Lower leg skin (tissue), 3 donors: ENCODE data around the gene NECAB2.

Experiments used
- POLR2A ChIP-seq, 2 donors: fragments of 450-650 bp; IDR thresholded peaks; one replicate each; pipeline ENCODE4 v1.6.1; 2016 to 2017; ENCODE audit warnings: antibody characterized with exemption in 2 of 2, mild to moderate bottlenecking in 1 of 2, moderate library complexity in 1 of 2
- TF ChIP-seq, protein P1 (sequence below), 3 donors: fragments of 450-650 bp; IDR thresholded peaks; one replicate each; pipeline ENCODE4 v1.5.1; 2016; ENCODE audit warnings: antibody characterized with exemption in 3 of 3, mild to moderate bottlenecking in 3 of 3, moderate library complexity in 2 of 3

DNA sequence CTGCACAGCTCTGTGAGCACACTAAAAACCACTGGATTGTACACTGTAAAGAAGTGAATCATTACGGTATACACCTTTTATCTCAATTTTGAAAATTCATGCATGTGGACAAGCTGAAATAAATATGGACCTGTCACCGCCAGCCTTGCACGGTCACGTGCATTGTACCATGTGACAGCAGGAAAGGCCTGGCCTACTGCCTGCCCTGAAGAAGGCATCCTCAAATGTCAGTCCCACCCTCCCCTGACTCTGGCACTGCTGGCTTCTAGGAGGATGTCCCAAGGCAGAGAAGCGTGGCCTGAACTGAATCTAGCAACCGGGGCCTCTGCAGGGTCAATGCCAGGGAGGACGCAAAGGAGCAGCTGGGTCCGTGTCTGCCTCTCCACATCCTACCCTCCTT, 39.9 kb downstream of the NECAB2 start:
- TF ChIP-seq, protein P1, sequence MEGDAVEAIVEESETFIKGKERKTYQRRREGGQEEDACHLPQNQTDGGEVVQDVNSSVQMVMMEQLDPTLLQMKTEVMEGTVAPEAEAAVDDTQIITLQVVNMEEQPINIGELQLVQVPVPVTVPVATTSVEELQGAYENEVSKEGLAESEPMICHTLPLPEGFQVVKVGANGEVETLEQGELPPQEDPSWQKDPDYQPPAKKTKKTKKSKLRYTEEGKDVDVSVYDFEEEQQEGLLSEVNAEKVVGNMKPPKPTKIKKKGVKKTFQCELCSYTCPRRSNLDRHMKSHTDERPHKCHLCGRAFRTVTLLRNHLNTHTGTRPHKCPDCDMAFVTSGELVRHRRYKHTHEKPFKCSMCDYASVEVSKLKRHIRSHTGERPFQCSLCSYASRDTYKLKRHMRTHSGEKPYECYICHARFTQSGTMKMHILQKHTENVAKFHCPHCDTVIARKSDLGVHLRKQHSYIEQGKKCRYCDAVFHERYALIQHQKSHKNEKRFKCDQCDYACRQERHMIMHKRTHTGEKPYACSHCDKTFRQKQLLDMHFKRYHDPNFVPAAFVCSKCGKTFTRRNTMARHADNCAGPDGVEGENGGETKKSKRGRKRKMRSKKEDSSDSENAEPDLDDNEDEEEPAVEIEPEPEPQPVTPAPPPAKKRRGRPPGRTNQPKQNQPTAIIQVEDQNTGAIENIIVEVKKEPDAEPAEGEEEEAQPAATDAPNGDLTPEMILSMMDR (IDR thresholded peaks at IDR 0.05) = no peak
- TF ChIP-seq POLR2A (IDR thresholded peaks at IDR 0.05) = no peak
